Cardiac muscle cell (in vitro differentiated cells and primary cell): Measurements from ENCODE around the gene TRPT1. TPM values are rescaled to one million over a fixed set of nuclear protein-coding genes. Genes with fewer than 3 reads are reported as not detected.

Source experiments
- DNase-seq, 2 donors: peaks; one replicate each; pipeline versions ENCODE4 v3.0.0 to v3.0.0-alpha.2; 2010 to 2017; ENCODE audit warnings: low read depth in 1 of 2, low spot score in 1 of 2
- H3K27ac ChIP-seq: fragments of 200-600 bp; sonication (generic); 2 replicates; pipeline ENCODE4 v1.5.1; 2016
- H3K27me3 ChIP-seq: fragments of 200-600 bp; sonication (generic); 2 replicates; pipeline ENCODE4 v1.6.0; 2016; ENCODE audit warnings: control low read depth
- H3K36me3 ChIP-seq: fragments of 200-600 bp; sonication (generic); 2 replicates; pipeline ENCODE4 v1.5.1; 2016; ENCODE audit warnings: control low read depth
- H3K4me1 ChIP-seq: fragments of 200-600 bp; sonication (generic); 2 replicates; pipeline ENCODE4 v1.8.1; 2017; ENCODE audit warnings: low read depth, mild to moderate bottlenecking, mixed run types
- H3K4me3 ChIP-seq: fragments of 200-600 bp; sonication (generic); 2 replicates; pipeline ENCODE4 v1.5.1; 2016; ENCODE audit warnings: mild to moderate bottlenecking
- H3K9me3 ChIP-seq: fragments of 200-600 bp; sonication (generic); 2 replicates; pipeline ENCODE4 v1.5.1; 2017; ENCODE audit warnings: low read depth, mild to moderate bottlenecking, control low read depth
- polyA plus RNA-seq: library from polyadenylated mRNA; unstranded; fragments of >200 nt; fragmentation: Nextera tagmentation; extraction: Ambion mirVana; gene quantifications from 2 replicates; pipeline ENCODE4 v1.2.1, GENCODE V29; 2016
- total RNA-seq: library from RNA; depleted of rRNA; stranded (reverse); fragments of >200 nt; gene quantifications from 2 replicates; pipeline ENCODE4 v1.2.3, GENCODE V29; 2016
- TF ChIP-seq, protein P1 (sequence below): IDR thresholded peaks from 2 replicates; pipeline ENCODE4 v1.5.1; 2012; ENCODE audit warnings: low read depth, mild to moderate bottlenecking, low read length

Gene TRPT1
- total and polyA plus RNA-seq, 2 experiments from 2014 or later, result 117 to 161 TPM

DNA sequence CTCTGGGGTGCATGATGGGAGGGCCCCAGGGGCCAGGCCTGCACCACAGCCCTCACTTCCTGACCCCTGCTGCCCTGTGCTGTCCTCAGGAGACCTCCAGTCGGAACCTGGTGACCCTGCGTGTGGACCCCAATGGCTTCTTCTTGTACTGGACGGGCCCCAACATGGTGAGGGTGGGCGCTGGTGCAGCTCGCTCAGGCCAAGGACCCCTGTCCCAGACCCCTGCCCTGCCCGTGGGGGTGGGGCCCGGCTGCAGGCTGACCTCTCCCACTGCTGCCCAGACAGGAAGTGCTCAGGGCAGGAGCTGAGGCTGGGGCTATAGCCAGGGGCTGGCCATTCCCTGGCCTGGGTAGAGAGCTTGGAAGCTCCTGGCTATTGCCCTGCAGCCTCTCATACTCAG is 28.3 kb upstream of the TRPT1 start:
- no peaks in the 10 kb centered on the region for H3K36me3 ChIP-seq
- H3K4me3 ChIP-seq, result no peak overlapping the region
- H3K4me1 ChIP-seq, result no peaks in the 10 kb centered on the region
- H3K9me3 ChIP-seq, result no peaks in the 10 kb centered on the region
- no peaks in the 10 kb centered on the region for H3K27me3 ChIP-seq
- TF ChIP-seq, protein P1, sequence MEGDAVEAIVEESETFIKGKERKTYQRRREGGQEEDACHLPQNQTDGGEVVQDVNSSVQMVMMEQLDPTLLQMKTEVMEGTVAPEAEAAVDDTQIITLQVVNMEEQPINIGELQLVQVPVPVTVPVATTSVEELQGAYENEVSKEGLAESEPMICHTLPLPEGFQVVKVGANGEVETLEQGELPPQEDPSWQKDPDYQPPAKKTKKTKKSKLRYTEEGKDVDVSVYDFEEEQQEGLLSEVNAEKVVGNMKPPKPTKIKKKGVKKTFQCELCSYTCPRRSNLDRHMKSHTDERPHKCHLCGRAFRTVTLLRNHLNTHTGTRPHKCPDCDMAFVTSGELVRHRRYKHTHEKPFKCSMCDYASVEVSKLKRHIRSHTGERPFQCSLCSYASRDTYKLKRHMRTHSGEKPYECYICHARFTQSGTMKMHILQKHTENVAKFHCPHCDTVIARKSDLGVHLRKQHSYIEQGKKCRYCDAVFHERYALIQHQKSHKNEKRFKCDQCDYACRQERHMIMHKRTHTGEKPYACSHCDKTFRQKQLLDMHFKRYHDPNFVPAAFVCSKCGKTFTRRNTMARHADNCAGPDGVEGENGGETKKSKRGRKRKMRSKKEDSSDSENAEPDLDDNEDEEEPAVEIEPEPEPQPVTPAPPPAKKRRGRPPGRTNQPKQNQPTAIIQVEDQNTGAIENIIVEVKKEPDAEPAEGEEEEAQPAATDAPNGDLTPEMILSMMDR, result no peak
- no peak for DNase-seq
- H3K27ac ChIP-seq, result no peak overlapping the region

GRCh38 chr11:64253481-64253880 is 27.5 kb upstream of the TRPT1 start:
- H3K36me3 ChIP-seq, result no peaks in the 10 kb centered on the region
- H3K4me1 ChIP-seq, result no peaks in the 10 kb centered on the region
- no peaks in the 10 kb centered on the region for H3K9me3 ChIP-seq
- no peak overlapping the region for H3K4me3 ChIP-seq
- H3K27me3 ChIP-seq, result no peaks in the 10 kb centered on the region
- no peak overlapping the region for H3K27ac ChIP-seq
- TF ChIP-seq, protein P1, result no peak
- DNase-seq, result no peak

GRCh38 chr11:64253043-64253442 is 27.1 kb upstream of the TRPT1 start:
- H3K4me1 ChIP-seq, result no peaks in the 10 kb centered on the region
- H3K9me3 ChIP-seq, result no peaks in the 10 kb centered on the region
- no peak overlapping the region for H3K27ac ChIP-seq
- TF ChIP-seq, protein P1, result no peak
- no peaks in the 10 kb centered on the region for H3K36me3 ChIP-seq
- no peak overlapping the region for H3K4me3 ChIP-seq
- DNase-seq, result no peak
- no peaks in the 10 kb centered on the region for H3K27me3 ChIP-seq

DNA sequence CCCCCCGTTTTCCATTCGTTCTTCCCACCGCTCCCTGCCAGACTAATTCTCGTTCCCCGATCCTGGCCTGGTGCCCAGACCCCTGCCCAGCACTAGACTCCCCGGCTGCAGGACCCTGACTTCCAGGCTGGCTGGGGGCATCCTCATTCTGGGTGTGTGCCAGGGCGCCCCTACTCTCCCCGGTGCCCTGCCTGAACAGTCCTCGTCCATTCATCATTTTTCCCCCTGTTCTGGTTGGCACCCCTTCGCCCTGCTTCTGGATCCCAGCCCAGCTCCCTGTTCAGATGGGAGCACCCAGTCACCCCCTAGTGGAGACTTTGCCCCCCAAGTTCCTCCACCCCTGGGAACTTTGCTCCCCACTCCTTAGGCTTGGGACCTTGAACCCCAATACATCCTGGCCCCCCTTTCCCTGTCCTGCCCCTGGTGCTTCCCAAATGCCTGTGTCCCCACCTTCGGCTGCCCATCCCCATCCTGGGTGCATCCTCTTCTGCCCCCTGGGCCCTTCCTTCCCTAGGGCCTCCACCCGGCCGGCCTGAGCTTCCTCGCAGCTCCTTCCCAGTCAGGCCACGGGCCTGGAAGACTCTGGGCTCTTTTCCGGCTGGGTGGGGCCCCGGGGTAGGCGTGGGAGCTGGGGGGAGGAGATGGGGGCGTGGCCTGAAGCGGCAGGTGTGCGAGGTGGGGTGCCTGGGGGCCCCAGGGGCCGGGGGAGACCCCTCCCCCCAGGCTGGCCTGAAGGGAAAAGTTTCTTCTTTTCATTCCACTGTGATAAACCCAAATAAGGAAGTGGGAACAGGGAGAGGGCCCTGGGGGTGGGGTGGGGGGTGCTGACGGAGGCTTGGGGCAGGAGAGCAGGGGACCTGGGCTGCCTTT is 26.3 kb upstream of the TRPT1 start:
- peak in 1 of 2 donors; percentile 43 for DNase-seq
- H3K4me3 ChIP-seq, result peak overlapping the region; percentile 82
- H3K27me3 ChIP-seq, result no peaks in the 10 kb centered on the region
- H3K27ac ChIP-seq, result no peak overlapping the region
- H3K36me3 ChIP-seq, result no peaks in the 10 kb centered on the region
- peaks cover 5% of the 10 kb centered on the region for H3K4me1 ChIP-seq
- H3K9me3 ChIP-seq, result no peaks in the 10 kb centered on the region
- TF ChIP-seq, protein P1, result peak; percentile 48

GRCh38 chr11:64251753-64252002 is 25.7 kb upstream of the TRPT1 start:
- Histone ChIP-seq H3K36me3 (no peaks in the 10 kb centered on the region), H3K4me3 (peak overlapping the region; percentile 82), H3K9me3 (no peaks in the 10 kb centered on the region), H3K27me3 (no peaks in the 10 kb centered on the region), H3K4me1 (peaks cover 5% of the 10 kb centered on the region), H3K27ac (no peak overlapping the region)
- DNase-seq, result no peak
- TF ChIP-seq, protein P1, result no peak
